Glutamatergic neuron (in vitro differentiated cells): ENCODE measurements around the gene RPS27L. TPM values are rescaled to one million over a fixed set of nuclear protein-coding genes. Genes with fewer than 3 reads are reported as not detected.

Experiments
- DNase-seq: peaks from one replicate; pipeline ENCODE4 v3.0.0; 2022
- H3K27ac Mint-ChIP-seq: one replicate; pipeline ENCODE4 v1.8.0; 2020; ENCODE audit warnings: mild to moderate bottlenecking, mixed read lengths, inconsistent platforms; ENCODE audit not compliant: unreplicated experiment
- H3K27me3 Mint-ChIP-seq: one replicate; pipeline ENCODE4 v1.8.0; 2020; ENCODE audit warnings: mild to moderate bottlenecking, moderate library complexity, mixed read lengths, inconsistent platforms; ENCODE audit not compliant: unreplicated experiment
- H3K36me3 Mint-ChIP-seq: one replicate; pipeline ENCODE4 v1.8.0; 2020; ENCODE audit warnings: mild to moderate bottlenecking, mixed read lengths, inconsistent platforms; ENCODE audit not compliant: unreplicated experiment
- H3K4me1 Mint-ChIP-seq: one replicate; pipeline ENCODE4 v1.8.0; 2020; ENCODE audit warnings: mild to moderate bottlenecking, low read depth, mixed read lengths, inconsistent platforms; ENCODE audit not compliant: unreplicated experiment
- H3K4me3 Mint-ChIP-seq: one replicate; pipeline ENCODE4 v1.8.0; 2020; ENCODE audit warnings: mild to moderate bottlenecking, mixed read lengths, inconsistent platforms; ENCODE audit not compliant: unreplicated experiment
- H3K9me3 Mint-ChIP-seq: one replicate; pipeline ENCODE4 v1.8.0; 2020; ENCODE audit warnings: mild to moderate bottlenecking, moderate library complexity, mixed read lengths, inconsistent platforms; ENCODE audit not compliant: unreplicated experiment
- CTCF ChIP-seq: fragments of 200-600 bp; sonication (generic); IDR thresholded peaks from one replicate; pipeline ENCODE4 v1.5.0; 2021; ENCODE audit not compliant: partially characterized antibody, unreplicated experiment
- total RNA-seq: library from RNA; stranded (reverse); fragmentation: NEBNext Ultra II Directional; extraction: Animal tissue kit (Norgen Biotek cat#: 25700); gene quantifications from one replicate; pipeline ENCODE4 v1.2.1, GENCODE V29; 2021; ENCODE audit not compliant: unreplicated experiment

The RPS27L gene
- total RNA-seq, 1 donor from 2014 or later, result 128 TPM

- Mint-ChIP-seq H3K4me1 (no peaks in the 10 kb centered on the region), H3K27ac (no peak overlapping the region), H3K27me3 (no peaks in the 10 kb centered on the region), H3K9me3 (no peaks in the 10 kb centered on the region), H3K4me3 (no peak overlapping the region), H3K36me3 (no peaks in the 10 kb centered on the region)
- TF ChIP-seq CTCF, result no peak
- no peak for DNase-seq
Observed at GRCh38 chr15:63134245-63134985, 22.9 kb downstream of the RPS27L start.

- TF ChIP-seq CTCF, result no peak
- Mint-ChIP-seq H3K4me1 (no peaks in the 10 kb centered on the region), H3K27me3 (no peaks in the 10 kb centered on the region), H3K9me3 (no peaks in the 10 kb centered on the region), H3K4me3 (no peak overlapping the region), H3K27ac (no peak overlapping the region), H3K36me3 (no peaks in the 10 kb centered on the region)
- DNase-seq, result no peak
Observed at GRCh38 chr15:63133786-63134185, 23.5 kb downstream of the RPS27L start.

GRCh38 chr15:63126726-63127125 is 30.6 kb downstream of the RPS27L start:
- H3K9me3 Mint-ChIP-seq, result peaks cover 2% of the 10 kb centered on the region
- H3K4me3 Mint-ChIP-seq, result no peak overlapping the region
- DNase-seq, result no peak
- no peaks in the 10 kb centered on the region for H3K36me3 Mint-ChIP-seq
- no peaks in the 10 kb centered on the region for H3K27me3 Mint-ChIP-seq
- H3K4me1 Mint-ChIP-seq, result peaks cover 4% of the 10 kb centered on the region
- TF ChIP-seq CTCF, result no peak
- H3K27ac Mint-ChIP-seq, result no peak overlapping the region

- H3K4me1 Mint-ChIP-seq, result peaks cover 4% of the 10 kb centered on the region
- TF ChIP-seq CTCF, result no peak
- no peak overlapping the region for H3K27ac Mint-ChIP-seq
- H3K27me3 Mint-ChIP-seq, result peaks cover 6% of the 10 kb centered on the region
- no peak overlapping the region for H3K4me3 Mint-ChIP-seq
- peaks cover 2% of the 10 kb centered on the region for H3K36me3 Mint-ChIP-seq
- DNase-seq, result no peak
- peaks cover 14% of the 10 kb centered on the region for H3K9me3 Mint-ChIP-seq
Observed at GRCh38 chr15:63124506-63124905, 32.8 kb downstream of the RPS27L start.
